HG02571 (cell line): ENCODE data around the gene NOX3.
"Not testable (repeated sequence)": the region's sequence is repeated elsewhere in the genome, so short reads cannot be mapped to it uniquely, and the experiment has no call there.

Experiments used
- ATAC-seq: cut with Tn5 transposase; IDR thresholded peaks from one replicate; pipeline ENCODE4 v1.9.1; 2021; ENCODE audit warnings: mild to moderate bottlenecking, moderate library complexity; ENCODE audit not compliant: unreplicated experiment

The NOX3 gene

GRCh38 chr6:155377061-155377460, 78.6 kb downstream of the NOX3 start:
- ATAC-seq, result no peak

- ATAC-seq, result no peak
These were observed 79.8 kb downstream of the NOX3 start for GRCh38 chr6:155375801-155376200.

- ATAC-seq, result no peak
These were observed 81.0 kb downstream of the NOX3 start for GRCh38 chr6:155374681-155375080.

- ATAC-seq, result no peak
These were observed 82.4 kb downstream of the NOX3 start for GRCh38 chr6:155373276-155373675.

- ATAC-seq, result no peak
These were observed 83.4 kb downstream of the NOX3 start for GRCh38 chr6:155372256-155372655.

GRCh38 chr6:155371230-155371629, 84.4 kb downstream of the NOX3 start:
- ATAC-seq, result no peak

GRCh38 chr6:155366325-155366724, 89.3 kb downstream of the NOX3 start:
- ATAC-seq, result no peak

- no peak for ATAC-seq
These were observed 90.7 kb downstream of the NOX3 start for GRCh38 chr6:155364844-155365437.

GRCh38 chr6:155364021-155364420, 91.6 kb downstream of the NOX3 start:
- ATAC-seq, result not testable (repeated sequence)

- ATAC-seq, result not testable (repeated sequence)
These were observed 92.5 kb downstream of the NOX3 start for GRCh38 chr6:155362968-155363632.

- no peak for ATAC-seq
These were observed 101.5 kb downstream of the NOX3 start for GRCh38 chr6:155354167-155354566.

- ATAC-seq, result no peak
These were observed 102.8 kb downstream of the NOX3 start for GRCh38 chr6:155352811-155353210.

- no peak for ATAC-seq
These were observed 103.6 kb downstream of the NOX3 start for GRCh38 chr6:155352130-155352420.

- ATAC-seq, result peak; percentile 95
These were observed 104.1 kb downstream of the NOX3 start for GRCh38 chr6:155351273-155352129.

GRCh38 chr6:155349956-155350355, 105.7 kb downstream of the NOX3 start:
- ATAC-seq, result no peak

GRCh38 chr6:155349129-155349528, 106.5 kb downstream of the NOX3 start:
- no peak for ATAC-seq

- ATAC-seq, result no peak
These were observed 107.8 kb downstream of the NOX3 start for GRCh38 chr6:155347800-155348199.

- no peak for ATAC-seq
These were observed 108.7 kb downstream of the NOX3 start for GRCh38 chr6:155346957-155347356.
